Measurements from ENCODE around the gene PPP4R1.

PPP4R1 gene

GRCh38 chr18:9531791-9532410 lies 82.5 kb downstream of the PPP4R1 start:
- Mint-ChIP-seq H3K36me3 (peaks cover 17% of the 10 kb centered on the region), H3K27ac (no peak overlapping the region), H3K4me1 (ENCODE audit: low read depth) (no peaks in the 10 kb centered on the region), H3K4me3 (no peak overlapping the region), H3K9me3 (ENCODE audit: low read depth) (no peaks in the 10 kb centered on the region), H3K27me3 (no peaks in the 10 kb centered on the region)

- H3K36me3 Mint-ChIP-seq: peaks cover 17% of the 10 kb centered on the region
- no peaks in the 10 kb centered on the region for H3K4me1 Mint-ChIP-seq (ENCODE audit: low read depth)
- no peak overlapping the region for H3K27ac Mint-ChIP-seq
- H3K27me3 Mint-ChIP-seq: no peaks in the 10 kb centered on the region
- no peak overlapping the region for H3K4me3 Mint-ChIP-seq
- H3K9me3 Mint-ChIP-seq (ENCODE audit: low read depth): no peaks in the 10 kb centered on the region
These were observed 83.9 kb downstream of the PPP4R1 start for GRCh38 chr18:9530226-9531009.

GRCh38 chr18:9526458-9526857 lies 87.9 kb downstream of the PPP4R1 start:
- H3K36me3 Mint-ChIP-seq: peaks cover 24% of the 10 kb centered on the region
- H3K9me3 Mint-ChIP-seq (ENCODE audit: low read depth): no peaks in the 10 kb centered on the region
- no peak overlapping the region for H3K27ac Mint-ChIP-seq
- H3K4me3 Mint-ChIP-seq: no peak overlapping the region
- no peaks in the 10 kb centered on the region for H3K27me3 Mint-ChIP-seq
- no peaks in the 10 kb centered on the region for H3K4me1 Mint-ChIP-seq (ENCODE audit: low read depth)

- Mint-ChIP-seq H3K36me3 (peaks cover 19% of the 10 kb centered on the region), H3K27ac (no peak overlapping the region), H3K27me3 (no peaks in the 10 kb centered on the region), H3K4me1 (ENCODE audit: low read depth) (no peaks in the 10 kb centered on the region), H3K4me3 (no peak overlapping the region), H3K9me3 (ENCODE audit: low read depth) (no peaks in the 10 kb centered on the region)
These were observed 91.4 kb downstream of the PPP4R1 start for GRCh38 chr18:9522952-9523351.

- H3K27ac Mint-ChIP-seq: no peak overlapping the region
- no peaks in the 10 kb centered on the region for H3K27me3 Mint-ChIP-seq
- no peaks in the 10 kb centered on the region for H3K9me3 Mint-ChIP-seq (ENCODE audit: low read depth)
- peaks cover 12% of the 10 kb centered on the region for H3K36me3 Mint-ChIP-seq
- H3K4me1 Mint-ChIP-seq (ENCODE audit: low read depth): no peaks in the 10 kb centered on the region
- H3K4me3 Mint-ChIP-seq: no peak overlapping the region
These were observed 92.6 kb downstream of the PPP4R1 start for GRCh38 chr18:9521770-9522169.

- H3K9me3 Mint-ChIP-seq (ENCODE audit: low read depth): no peaks in the 10 kb centered on the region
- H3K27ac Mint-ChIP-seq: no peak overlapping the region
- no peaks in the 10 kb centered on the region for H3K27me3 Mint-ChIP-seq
- H3K36me3 Mint-ChIP-seq: peaks cover 14% of the 10 kb centered on the region
- H3K4me3 Mint-ChIP-seq: no peak overlapping the region
- H3K4me1 Mint-ChIP-seq (ENCODE audit: low read depth): peaks cover 3% of the 10 kb centered on the region
These were observed 93.7 kb downstream of the PPP4R1 start for GRCh38 chr18:9520666-9521065.

- H3K9me3 Mint-ChIP-seq (ENCODE audit: low read depth): no peaks in the 10 kb centered on the region
- no peaks in the 10 kb centered on the region for H3K27me3 Mint-ChIP-seq
- H3K27ac Mint-ChIP-seq: no peak overlapping the region
- peaks cover 3% of the 10 kb centered on the region for H3K4me1 Mint-ChIP-seq (ENCODE audit: low read depth)
- no peak overlapping the region for H3K4me3 Mint-ChIP-seq
- H3K36me3 Mint-ChIP-seq: peaks cover 11% of the 10 kb centered on the region
These were observed 95.0 kb downstream of the PPP4R1 start for GRCh38 chr18:9519399-9519798.

GRCh38 chr18:9517869-9518268 lies 96.5 kb downstream of the PPP4R1 start:
- no peaks in the 10 kb centered on the region for H3K9me3 Mint-ChIP-seq (ENCODE audit: low read depth)
- H3K27ac Mint-ChIP-seq: no peak overlapping the region
- H3K4me3 Mint-ChIP-seq: no peak overlapping the region
- H3K36me3 Mint-ChIP-seq: peaks cover 9% of the 10 kb centered on the region
- peaks cover 3% of the 10 kb centered on the region for H3K4me1 Mint-ChIP-seq (ENCODE audit: low read depth)
- H3K27me3 Mint-ChIP-seq: no peaks in the 10 kb centered on the region

- Mint-ChIP-seq H3K27ac (no peak overlapping the region), H3K4me1 (ENCODE audit: low read depth) (peaks cover 3% of the 10 kb centered on the region), H3K27me3 (no peaks in the 10 kb centered on the region), H3K9me3 (ENCODE audit: low read depth) (no peaks in the 10 kb centered on the region), H3K36me3 (peaks cover 2% of the 10 kb centered on the region), H3K4me3 (no peak overlapping the region)
These were observed 97.8 kb downstream of the PPP4R1 start for GRCh38 chr18:9516437-9517064.

- H3K27ac Mint-ChIP-seq: no peak overlapping the region
- H3K4me3 Mint-ChIP-seq: no peak overlapping the region
- peaks cover 2% of the 10 kb centered on the region for H3K36me3 Mint-ChIP-seq
- peaks cover 6% of the 10 kb centered on the region for H3K4me1 Mint-ChIP-seq (ENCODE audit: low read depth)
- H3K9me3 Mint-ChIP-seq (ENCODE audit: low read depth): no peaks in the 10 kb centered on the region
- no peaks in the 10 kb centered on the region for H3K27me3 Mint-ChIP-seq
These were observed 100.3 kb downstream of the PPP4R1 start for GRCh38 chr18:9513971-9514512.

- Mint-ChIP-seq H3K27ac (no peak overlapping the region), H3K36me3 (peaks cover 1% of the 10 kb centered on the region), H3K9me3 (ENCODE audit: low read depth) (no peaks in the 10 kb centered on the region), H3K27me3 (no peaks in the 10 kb centered on the region), H3K4me1 (ENCODE audit: low read depth) (peaks cover 32% of the 10 kb centered on the region), H3K4me3 (no peak overlapping the region)
These were observed 105.8 kb downstream of the PPP4R1 start for GRCh38 chr18:9508446-9509025.

GRCh38 chr18:9507565-9508088 lies 106.7 kb downstream of the PPP4R1 start:
- peaks cover 7% of the 10 kb centered on the region for H3K36me3 Mint-ChIP-seq
- peaks cover 4% of the 10 kb centered on the region for H3K9me3 Mint-ChIP-seq (ENCODE audit: low read depth)
- H3K27ac Mint-ChIP-seq: no peak overlapping the region
- H3K27me3 Mint-ChIP-seq: no peaks in the 10 kb centered on the region
- H3K4me1 Mint-ChIP-seq (ENCODE audit: low read depth): peaks cover 32% of the 10 kb centered on the region
- H3K4me3 Mint-ChIP-seq: no peak overlapping the region

GRCh38 chr18:9506046-9506792 lies 108.1 kb downstream of the PPP4R1 start:
- peaks cover 33% of the 10 kb centered on the region for H3K4me1 Mint-ChIP-seq (ENCODE audit: low read depth)
- no peak overlapping the region for H3K27ac Mint-ChIP-seq
- H3K27me3 Mint-ChIP-seq: no peaks in the 10 kb centered on the region
- no peak overlapping the region for H3K4me3 Mint-ChIP-seq
- peaks cover 12% of the 10 kb centered on the region for H3K36me3 Mint-ChIP-seq
- H3K9me3 Mint-ChIP-seq (ENCODE audit: low read depth): peaks cover 9% of the 10 kb centered on the region

Measured in activated naive CD8-positive, alpha-beta T cell (primary cell).